ENCODE results near the gene NBPF3. TPM values are rescaled to one million over a fixed set of nuclear protein-coding genes. Genes with fewer than 3 reads are reported as not detected.

Gene NBPF3
- total RNA-seq, 1 experiment from 2014 or later = 17.3 TPM

DNA sequence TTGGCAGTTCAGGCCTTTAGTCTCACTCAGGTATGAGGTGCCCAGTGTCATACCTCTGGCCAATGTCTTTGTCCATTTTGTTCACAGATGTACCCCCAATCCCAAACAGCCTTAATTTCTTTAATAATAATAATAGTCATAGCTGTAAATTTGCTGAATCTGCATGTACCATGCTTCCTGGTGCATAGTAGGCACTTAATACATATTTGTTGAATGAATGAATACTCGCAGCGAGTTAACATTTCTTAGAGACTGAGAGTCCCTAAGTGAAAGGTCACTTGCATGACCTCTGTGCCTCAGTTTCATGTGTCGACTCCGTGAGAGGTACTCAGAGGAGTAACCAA lies 81.8 kb downstream of the NBPF3 start:
- no peaks in the 10 kb centered on the region for H3K79me2 ChIP-seq (ENCODE audit: insufficient read depth, low read length)
- no peak overlapping the region for H3K9ac ChIP-seq (ENCODE audit: low read length)
- H2AFZ ChIP-seq (ENCODE audit: low read depth, low read length, poor library complexity, severe bottlenecking) = no peak overlapping the region
- TF ChIP-seq POLR2AphosphoS5 (IDR thresholded peaks at IDR 0.05; ENCODE audit: low read depth, low read length) = no peak
- TF ChIP-seq RAD21 (IDR thresholded peaks at IDR 0.05; ENCODE audit: low read depth) = no peak
- TF ChIP-seq YY1 (IDR thresholded peaks at IDR 0.05; ENCODE audit: extremely low read depth, insufficient replicate concordance, low read depth, low read length) = no peak
- BruUV-seq (replicated peaks) = no TSS peak
- DNase-seq (ENCODE audit: low read depth, low spot score) (no peak), ATAC-seq (no peak)
- no peaks in the 10 kb centered on the region for H3K27me3 ChIP-seq (ENCODE audit: insufficient read depth, low read length)
- no peaks in the 10 kb centered on the region for H4K20me1 ChIP-seq (ENCODE audit: insufficient read depth)
- intact Hi-C loops (cut with micrococcal nuclease) = no loop called here
- peaks cover 0 to 10% of the 10 kb centered on the region in 2 experiments; a peak in 2 of 4 replicates for H3K4me1 ChIP-seq (ENCODE audit: control insufficient read depth in 1 of 2, insufficient read depth in 2 of 2, low read length in 2 of 2)
- RAD21 ChIA-PET (ENCODE audit: low non-redundant PET in 1 of 2, low total read pairs in 2 of 2, uncharacterized antibody in 2 of 2, unreplicated experiment in 2 of 2) = no interaction called here
- no peak overlapping the region for H3K4me3 ChIP-seq (replicated peaks in 1 of 2; ENCODE audit: low read depth in 1 of 2, low read length in 2 of 2)
- CTCF ChIA-PET = interaction anchor here (1.1 kb wide), 1 partner anchor 13 kb away, joined by 3 read pairs; no protein-coding TSS in a partner anchor
- H3K4me2 ChIP-seq (ENCODE audit: low read length) = no peak overlapping the region
- no peaks in the 10 kb centered on the region for H3K9me2 ChIP-seq (ENCODE audit: insufficient read depth)
- H3K36me3 ChIP-seq (ENCODE audit: control insufficient read depth in 1 of 2, insufficient read depth in 2 of 2, low read length in 2 of 2) = no peaks in the 10 kb centered on the region
- POLR2A ChIA-PET = no interaction called here
- no peak overlapping the region for H3K27ac ChIP-seq (ENCODE audit: low read depth, low read length)
- H3K9me3 ChIP-seq (ENCODE audit: control insufficient read depth in 1 of 2, insufficient read depth in 1 of 2, low read depth in 1 of 2, low read length in 2 of 2) = no peaks in the 10 kb centered on the region

DNA sequence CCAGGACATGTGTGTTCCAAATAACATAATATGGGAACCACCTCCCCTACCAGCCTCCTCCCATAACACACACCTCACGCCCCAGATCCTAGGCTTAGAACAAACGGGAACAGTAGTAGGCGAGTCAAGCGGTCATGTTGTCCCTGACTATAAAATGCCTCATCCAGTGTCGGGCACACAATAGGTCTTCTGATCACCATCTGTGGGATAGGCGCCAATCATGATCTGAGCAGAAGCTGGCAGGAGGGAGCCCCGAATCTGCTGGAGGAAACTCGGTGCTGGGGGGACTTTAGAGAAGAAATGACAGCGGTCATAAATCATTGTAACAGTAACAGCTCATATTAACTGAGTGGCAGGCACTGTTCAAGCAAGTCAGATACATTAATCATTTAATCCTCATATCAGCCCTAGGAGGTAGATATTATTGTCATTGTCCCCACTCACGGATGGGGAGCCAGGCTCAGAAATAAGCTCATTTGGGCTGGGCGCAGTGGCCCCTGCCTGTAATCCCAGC lies 82.6 kb downstream of the NBPF3 start:
- no peaks in the 10 kb centered on the region for H3K36me3 ChIP-seq (ENCODE audit: control insufficient read depth in 1 of 2, insufficient read depth in 2 of 2, low read length in 2 of 2)
- BruUV-seq (replicated peaks) = no TSS peak
- H3K4me1 ChIP-seq (ENCODE audit: control insufficient read depth in 1 of 2, insufficient read depth in 2 of 2, low read length in 2 of 2) = peaks cover 0 to 10% of the 10 kb centered on the region in 2 experiments; a peak in 2 of 4 replicates
- ChIA-PET POLR2A (no interaction called here), RAD21 (ENCODE audit: low non-redundant PET in 1 of 2, low total read pairs in 2 of 2, uncharacterized antibody in 2 of 2, unreplicated experiment in 2 of 2) (no interaction called here), CTCF (interaction anchor here (1.1 kb wide), 1 partner anchor 13 kb away, joined by 3 read pairs; no protein-coding TSS in a partner anchor)
- no peaks in the 10 kb centered on the region for H3K9me3 ChIP-seq (ENCODE audit: control insufficient read depth in 1 of 2, insufficient read depth in 1 of 2, low read depth in 1 of 2, low read length in 2 of 2)
- intact Hi-C loops (cut with micrococcal nuclease) = no loop called here
- no peak overlapping the region for H3K27ac ChIP-seq (ENCODE audit: low read depth, low read length)
- ATAC-seq (no peak), DNase-seq (ENCODE audit: low read depth, low spot score) (no peak)
- H2AFZ ChIP-seq (ENCODE audit: low read depth, low read length, poor library complexity, severe bottlenecking) = no peak overlapping the region
- no peak overlapping the region for H3K4me3 ChIP-seq (replicated peaks in 1 of 2; ENCODE audit: low read depth in 1 of 2, low read length in 2 of 2)
- H3K27me3 ChIP-seq (ENCODE audit: insufficient read depth, low read length) = no peaks in the 10 kb centered on the region
- no peaks in the 10 kb centered on the region for H3K9me2 ChIP-seq (ENCODE audit: insufficient read depth)
- no peak overlapping the region for H3K9ac ChIP-seq (ENCODE audit: low read length)
- H3K79me2 ChIP-seq (ENCODE audit: insufficient read depth, low read length) = no peaks in the 10 kb centered on the region
- H4K20me1 ChIP-seq (ENCODE audit: insufficient read depth) = no peaks in the 10 kb centered on the region
- H3K4me2 ChIP-seq (ENCODE audit: low read length) = no peak overlapping the region
- TF ChIP-seq JUND (IDR thresholded peaks at IDR 0.05) (no peak), RAD21 (IDR thresholded peaks at IDR 0.05; ENCODE audit: low read depth) (no peak), POLR2A (IDR thresholded peaks at IDR 0.05; ENCODE audit: borderline replicate concordance, extremely low read depth, insufficient read depth, insufficient read length) (no peak), MAX (IDR thresholded peaks at IDR 0.05) (no peak), ELF1 (IDR thresholded peaks at IDR 0.05; ENCODE audit: borderline replicate concordance, low read depth) (no peak), ZNF274 (IDR thresholded peaks at IDR 0.05; ENCODE audit: low read depth, low read length) (no peak), POLR2AphosphoS5 (IDR thresholded peaks at IDR 0.05; ENCODE audit: low read depth, low read length) (no peak), FOSL1 (IDR thresholded peaks at IDR 0.05; ENCODE audit: low read depth) (no peak), REST (IDR thresholded peaks at IDR 0.05; ENCODE audit: low read depth) (no peak), EGR1 (IDR thresholded peaks at IDR 0.05; ENCODE audit: low read depth) (no peak), SRF (IDR thresholded peaks at IDR 0.05; ENCODE audit: low read depth) (no peak), EZH2 (IDR thresholded peaks at IDR 0.05) (no peak), CBX3 (IDR thresholded peaks at IDR 0.05; ENCODE audit: low read depth) (no peak)
- TF ChIP-seq, protein P1, sequence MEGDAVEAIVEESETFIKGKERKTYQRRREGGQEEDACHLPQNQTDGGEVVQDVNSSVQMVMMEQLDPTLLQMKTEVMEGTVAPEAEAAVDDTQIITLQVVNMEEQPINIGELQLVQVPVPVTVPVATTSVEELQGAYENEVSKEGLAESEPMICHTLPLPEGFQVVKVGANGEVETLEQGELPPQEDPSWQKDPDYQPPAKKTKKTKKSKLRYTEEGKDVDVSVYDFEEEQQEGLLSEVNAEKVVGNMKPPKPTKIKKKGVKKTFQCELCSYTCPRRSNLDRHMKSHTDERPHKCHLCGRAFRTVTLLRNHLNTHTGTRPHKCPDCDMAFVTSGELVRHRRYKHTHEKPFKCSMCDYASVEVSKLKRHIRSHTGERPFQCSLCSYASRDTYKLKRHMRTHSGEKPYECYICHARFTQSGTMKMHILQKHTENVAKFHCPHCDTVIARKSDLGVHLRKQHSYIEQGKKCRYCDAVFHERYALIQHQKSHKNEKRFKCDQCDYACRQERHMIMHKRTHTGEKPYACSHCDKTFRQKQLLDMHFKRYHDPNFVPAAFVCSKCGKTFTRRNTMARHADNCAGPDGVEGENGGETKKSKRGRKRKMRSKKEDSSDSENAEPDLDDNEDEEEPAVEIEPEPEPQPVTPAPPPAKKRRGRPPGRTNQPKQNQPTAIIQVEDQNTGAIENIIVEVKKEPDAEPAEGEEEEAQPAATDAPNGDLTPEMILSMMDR (IDR thresholded peaks at IDR 0.05 in 2 of 3, conservative IDR thresholded peaks at IDR 0.05 in 1 of 3; ENCODE audit: borderline replicate concordance in 1 of 3, insufficient read depth in 1 of 3, low read depth in 2 of 3, low read length in 2 of 3) = no peak
- TF ChIP-seq, protein P2, sequence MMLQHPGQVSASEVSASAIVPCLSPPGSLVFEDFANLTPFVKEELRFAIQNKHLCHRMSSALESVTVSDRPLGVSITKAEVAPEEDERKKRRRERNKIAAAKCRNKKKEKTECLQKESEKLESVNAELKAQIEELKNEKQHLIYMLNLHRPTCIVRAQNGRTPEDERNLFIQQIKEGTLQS (IDR thresholded peaks at IDR 0.05) = no peak
